GM18508 (cell line): ENCODE data around the gene PLPPR2.
"Not testable (repeated sequence)": the region's sequence is repeated elsewhere in the genome, so short reads cannot be mapped to it uniquely, and the experiment has no call there.

Experiments
- ATAC-seq: cut with Tn5 transposase; IDR thresholded peaks from one replicate; pipeline ENCODE4 v1.9.1; 2021; ENCODE audit warnings: moderate number of reproducible peaks; ENCODE audit not compliant: insufficient read depth, unreplicated experiment

PLPPR2 gene

DNA sequence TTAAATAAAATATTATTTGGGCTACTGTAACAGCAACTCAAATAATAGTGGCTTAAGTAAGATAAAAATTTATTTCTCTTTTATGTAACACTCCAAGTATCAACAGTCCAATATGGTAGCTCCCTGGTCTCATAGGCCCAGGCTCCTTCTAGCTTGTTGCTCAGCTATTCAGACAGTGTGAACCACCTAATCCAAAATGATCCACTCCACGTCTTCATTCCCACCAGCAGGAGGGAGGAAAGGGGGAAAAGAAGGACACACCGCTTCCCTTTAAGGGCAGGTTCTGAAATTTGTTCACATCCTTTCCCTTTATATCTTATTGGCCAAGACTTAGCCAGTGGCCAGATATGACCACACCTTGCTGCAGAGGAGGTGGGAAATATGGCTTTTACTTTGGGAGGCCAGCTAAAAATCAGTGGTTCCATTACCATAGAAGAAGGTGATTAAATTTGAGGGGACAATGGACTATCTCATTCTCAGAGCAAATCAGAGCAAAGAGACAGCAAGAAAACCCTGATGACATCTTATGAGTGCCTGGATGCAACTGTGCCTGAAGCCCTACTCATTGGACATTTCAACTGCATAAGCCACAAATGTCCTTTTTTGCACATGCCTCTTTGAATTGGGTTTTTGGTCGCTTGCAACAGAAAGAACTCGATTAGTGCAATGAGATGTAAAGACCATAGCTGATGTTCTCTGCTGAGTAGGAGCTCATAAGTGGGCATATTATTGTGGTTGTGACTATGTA, 35.9 kb downstream of the PLPPR2 start:
- no peak for ATAC-seq

DNA sequence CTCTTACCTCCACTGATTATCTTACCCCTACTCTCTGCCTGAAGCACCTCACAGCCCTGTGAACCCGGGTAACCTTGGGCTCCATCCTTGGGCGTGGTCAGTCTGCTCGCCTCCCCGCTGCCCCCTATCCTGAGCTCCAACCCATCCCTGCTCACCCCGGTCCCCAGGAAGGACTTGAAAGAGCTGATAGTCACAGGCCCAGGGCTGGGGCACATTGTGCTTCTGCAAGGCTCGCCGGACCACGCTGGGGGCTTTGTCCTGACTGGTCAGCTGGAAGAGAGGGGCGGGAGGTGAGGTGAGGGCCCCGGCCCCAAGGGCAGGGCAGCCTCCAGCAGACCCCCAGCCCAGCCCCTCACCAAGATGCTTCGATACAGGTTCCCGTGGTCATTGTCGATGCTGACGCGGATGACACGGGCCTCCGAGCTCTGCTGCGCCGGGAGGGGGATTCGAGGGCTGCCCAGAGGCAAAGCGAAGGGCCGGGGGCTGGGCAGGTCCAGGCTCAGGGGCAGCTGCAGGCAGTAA, 41.9 kb downstream of the PLPPR2 start:
- ATAC-seq: no peak

DNA sequence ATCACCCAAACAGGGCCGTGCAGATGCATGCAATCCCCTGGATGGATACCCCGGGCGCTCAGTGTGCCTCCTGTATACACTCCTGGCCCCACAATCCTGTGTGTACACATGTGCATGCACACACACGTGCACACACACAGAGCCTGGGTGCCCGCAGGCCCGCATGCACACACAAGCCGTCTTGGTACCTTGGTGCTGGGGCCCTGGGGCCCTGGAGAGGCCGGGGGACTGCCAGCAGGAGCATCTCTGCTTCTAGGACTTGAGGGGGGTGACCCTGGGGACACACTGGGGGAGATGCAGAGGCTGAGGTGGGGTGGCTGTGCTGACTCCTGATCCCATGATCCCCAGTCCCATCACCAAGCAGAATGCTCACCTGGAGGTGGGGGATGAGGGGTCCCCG, 44.4 kb downstream of the PLPPR2 start:
- ATAC-seq: no peak

DNA sequence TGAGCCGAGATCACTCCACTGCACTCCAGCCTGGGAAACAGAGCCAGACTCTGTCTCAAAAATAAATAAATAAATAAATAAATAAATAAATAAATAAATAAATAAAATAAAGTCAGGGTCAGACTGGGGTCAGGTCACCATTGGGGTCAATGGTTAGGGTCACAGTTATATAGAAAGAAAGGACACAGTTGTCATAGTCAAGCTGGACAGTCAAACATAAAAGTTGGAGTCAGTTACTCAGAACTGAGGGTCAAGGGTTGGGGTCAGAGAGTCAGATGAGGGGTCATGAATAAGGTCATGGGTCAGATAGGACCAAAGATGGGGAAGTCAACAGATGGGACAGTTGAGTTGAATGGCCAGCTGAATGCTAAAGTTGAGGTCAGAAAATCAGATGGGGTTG, 45.6 kb downstream of the PLPPR2 start:
- no peak for ATAC-seq

DNA sequence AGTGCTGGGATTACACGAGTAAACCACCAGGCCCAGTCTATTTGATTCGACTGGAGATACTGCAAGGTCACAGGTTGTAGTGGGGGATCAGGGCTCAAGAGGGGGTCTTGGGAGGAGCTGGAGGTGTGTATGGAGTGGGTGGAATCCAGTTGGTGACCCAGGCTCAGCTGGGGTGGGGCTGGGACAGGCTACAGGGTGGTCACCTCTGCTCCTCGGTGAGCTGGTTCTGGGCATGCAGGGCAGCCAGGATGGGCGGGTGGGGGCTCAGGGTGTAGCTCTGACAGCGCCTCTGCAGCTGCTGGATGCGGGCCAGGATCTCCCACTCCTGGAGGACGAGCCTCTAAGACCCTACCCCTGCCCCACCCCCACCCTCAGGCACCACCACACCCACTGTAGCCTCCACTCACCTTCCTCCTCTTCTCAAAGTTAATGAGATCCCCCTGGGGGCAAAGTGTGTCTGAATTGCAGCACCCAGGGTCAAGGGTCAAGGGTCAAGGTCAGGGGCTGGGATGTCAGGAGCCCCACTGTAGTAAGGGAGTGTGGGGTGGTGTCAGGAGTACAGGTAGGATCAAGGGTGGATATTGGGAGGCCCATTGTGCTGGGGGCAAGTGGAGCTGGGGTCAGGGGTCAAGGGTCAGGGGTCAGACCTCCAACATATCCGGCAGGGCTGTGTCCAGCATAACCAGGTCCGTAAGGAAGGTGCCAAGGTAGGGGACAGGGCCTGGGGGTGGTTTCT, 46.7 kb downstream of the PLPPR2 start:
- ATAC-seq: no peak

DNA sequence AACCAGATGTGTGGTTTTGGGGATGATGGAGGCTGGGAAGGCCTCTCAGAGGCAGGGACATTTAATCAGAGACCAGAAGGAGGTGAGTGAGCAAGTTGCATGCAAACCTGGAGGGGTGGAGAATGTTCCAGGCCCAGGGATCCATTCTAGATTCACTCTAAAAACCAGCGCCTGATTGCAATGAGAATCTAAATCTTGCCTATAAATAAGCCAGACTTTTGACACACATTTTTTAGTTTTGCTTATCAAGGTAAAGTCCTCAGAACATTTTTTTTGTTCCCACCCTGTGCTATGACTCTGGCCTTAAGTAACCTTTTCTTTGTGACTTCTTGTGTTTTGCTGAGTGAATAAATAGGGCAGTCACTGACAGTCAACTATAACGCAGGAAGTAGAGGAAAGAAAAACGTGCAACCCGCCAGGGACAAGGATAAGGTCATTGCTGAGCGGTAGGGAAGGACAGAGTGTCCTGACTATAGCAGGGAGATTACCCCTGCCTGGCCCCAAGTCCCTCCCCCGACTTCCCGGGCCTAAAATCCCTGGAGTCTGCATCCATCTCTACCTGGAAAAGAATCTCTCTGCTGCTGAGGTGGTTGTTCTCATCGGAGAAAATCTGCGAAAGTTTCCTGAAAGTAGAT, 49.5 kb downstream of the PLPPR2 start:
- ATAC-seq: no peak

DNA sequence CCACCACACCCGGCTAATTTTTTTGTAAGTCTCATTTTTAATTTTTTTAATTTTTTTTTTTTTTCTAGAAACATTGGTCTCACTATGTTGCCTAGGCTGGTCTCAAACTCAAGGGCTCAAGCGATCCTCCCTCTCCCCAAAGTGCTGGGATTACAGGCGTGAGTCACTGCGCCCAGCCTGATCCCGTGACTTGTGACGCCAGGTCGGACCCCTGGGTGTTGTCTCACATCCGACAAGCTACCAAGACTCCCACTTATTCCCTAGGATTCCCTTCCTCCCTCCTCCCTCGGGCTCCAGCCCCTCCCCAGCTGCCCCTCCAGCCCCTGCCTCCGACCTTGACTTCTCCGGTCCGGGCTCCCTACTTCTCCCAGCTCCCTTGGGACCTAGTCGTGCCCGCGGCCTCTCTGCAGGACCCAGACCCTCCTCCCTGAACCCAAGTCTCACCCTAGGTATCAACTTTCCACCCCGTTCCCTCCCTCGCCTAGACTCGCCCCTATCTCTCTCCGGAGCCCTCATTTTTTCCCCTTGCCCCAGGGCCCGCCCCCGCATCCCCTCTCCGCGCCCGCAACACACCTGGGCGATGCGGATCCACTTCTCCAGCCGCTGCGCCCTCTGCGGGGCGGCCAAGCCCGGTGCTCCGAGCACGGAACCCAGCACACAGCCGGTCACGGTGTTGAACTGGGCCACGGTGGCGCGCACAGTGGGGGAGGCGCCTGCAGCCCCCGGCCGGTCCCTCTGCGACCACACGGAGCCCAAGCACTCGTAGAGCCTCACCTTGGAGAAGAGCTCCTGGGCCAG, 50.8 kb downstream of the PLPPR2 start:
- no peak for ATAC-seq

DNA sequence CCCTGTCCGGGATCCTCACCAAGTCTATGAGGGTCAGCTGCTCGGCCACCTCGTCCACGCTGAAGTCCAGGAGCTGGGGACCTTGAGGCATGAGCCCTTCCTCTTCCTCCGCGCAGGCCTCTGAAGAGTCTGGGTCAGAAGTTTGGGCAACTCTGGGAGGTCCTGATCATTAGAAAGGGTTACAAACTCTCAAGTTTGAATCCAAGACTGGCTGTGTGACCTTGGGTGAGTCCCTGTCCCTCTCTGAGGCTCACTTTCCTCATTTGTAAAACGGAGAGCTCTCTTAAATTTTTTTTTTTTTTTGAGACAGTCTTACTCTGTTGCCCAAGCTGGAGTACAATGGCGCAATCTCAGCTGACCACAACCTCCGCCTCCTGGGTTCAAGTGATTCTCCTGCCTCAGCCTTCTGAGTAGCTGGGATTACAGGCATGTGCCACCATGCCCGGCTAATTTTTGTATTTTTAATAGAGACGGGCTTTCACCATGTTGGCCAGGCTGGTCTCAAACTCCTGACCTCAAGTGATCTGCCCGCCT, 51.5 kb downstream of the PLPPR2 start:
- not testable (repeated sequence) for ATAC-seq

DNA sequence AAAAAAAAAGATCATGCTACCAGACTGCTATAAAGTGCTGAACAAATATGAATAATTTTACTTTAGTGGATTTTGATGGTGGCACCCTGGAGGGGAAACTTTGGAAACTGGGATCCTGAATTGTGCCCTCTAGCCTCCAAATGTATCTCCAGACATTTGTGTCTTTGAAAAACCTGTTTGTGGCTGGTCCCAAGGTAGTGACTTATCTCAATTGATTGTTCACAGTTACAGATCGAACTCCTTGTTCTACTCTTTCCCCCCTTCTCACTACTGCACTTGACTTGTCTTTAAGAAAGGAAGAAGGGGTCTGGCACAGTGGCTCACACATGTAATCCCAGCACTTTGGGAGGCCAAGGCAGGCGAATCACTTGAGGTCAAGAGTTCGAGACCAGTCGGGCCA, 53.4 kb downstream of the PLPPR2 start:
- no peak for ATAC-seq

DNA sequence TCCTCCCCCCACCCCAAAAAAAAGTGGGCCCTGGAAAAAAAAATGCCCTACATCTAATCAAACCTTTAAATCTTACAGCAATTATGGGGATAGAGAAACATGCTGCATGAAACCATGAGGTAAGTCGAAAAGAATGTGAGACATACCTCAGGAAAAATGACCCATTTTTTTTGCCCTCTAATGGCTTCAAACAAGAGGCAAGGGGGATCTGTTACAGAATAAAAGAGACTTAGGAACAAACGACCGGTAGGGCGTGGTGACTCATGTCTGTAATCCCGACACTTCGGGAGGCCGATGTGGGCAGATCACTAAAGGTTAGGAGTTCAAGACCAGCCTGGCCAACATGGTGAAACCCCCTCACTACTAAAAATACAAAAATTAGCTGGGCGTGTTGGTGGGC, 55.5 kb downstream of the PLPPR2 start:
- no peak for ATAC-seq

DNA sequence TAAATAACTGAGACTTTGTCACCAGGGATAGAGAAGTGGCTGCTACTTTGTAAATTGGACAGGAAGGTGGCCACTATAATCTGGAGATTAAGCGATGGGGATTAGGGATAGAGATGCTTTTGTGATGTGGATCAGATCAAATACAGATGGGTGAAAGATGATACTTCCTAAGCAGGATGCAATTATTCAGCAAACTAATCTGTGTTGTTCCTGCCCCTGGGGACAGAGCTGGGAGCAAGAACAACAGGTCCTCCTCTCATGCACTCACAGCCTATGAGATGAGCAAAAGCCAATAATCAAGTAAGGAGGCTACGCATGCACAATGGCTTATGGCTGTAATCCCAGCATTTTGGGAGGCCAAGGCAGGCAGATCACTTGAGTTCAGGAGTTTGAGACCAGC, 59.3 kb downstream of the PLPPR2 start:
- no peak for ATAC-seq
